H1 (cell line): ENCODE data around the gene CREBL2. TPM values are rescaled to one million over a fixed set of nuclear protein-coding genes. Genes with fewer than 3 reads are reported as not detected.

Source experiments
- POLR2A ChIP-seq, 2 experiments: IDR thresholded peaks; 1 replicate in 1 of 2; 2 replicates in 1 of 2; pipeline ENCODE4 v1.6.1; 2011; ENCODE audit warnings: low read depth in 2 of 2, low read length in 2 of 2, mild to moderate bottlenecking in 2 of 2; ENCODE audit errors: control extremely low read depth in 1 of 2
- ZNF274 ChIP-seq: IDR thresholded peaks from 2 replicates; pipeline ENCODE4 v1.7.0; 2012; ENCODE audit warnings: low read length, borderline replicate concordance; ENCODE audit errors: extremely low read depth
- polyA plus RNA-seq, 7 experiments: library from polyadenylated mRNA; depleted of rRNA in 3 of 7; stranded (reverse) in 5 of 7; unstranded in 2 of 7; fragments of >200 nt in 5 of 7; fragments of 200-250 nt in 2 of 7; gene quantifications; 1 replicate in 5 of 7; 2 replicates in 1 of 7; 4 replicates in 1 of 7; pipeline versions ENCODE4 v1.2.1 to v1.2.3, GENCODE V29; 2011 to 2013; ENCODE audit warnings: missing spikeins in 2 of 7, mixed read lengths in 2 of 7
- total RNA-seq: library from RNA; stranded (reverse); fragmentation: NEBNext Ultra II Directional; extraction: Animal tissue kit (Norgen Biotek cat#: 25700); gene quantifications from 2 replicates; pipeline ENCODE4 v1.2.1, GENCODE V29; 2021
- TF ChIP-seq, protein P1 (sequence below): fragments of 300-600 bp; sonication (generic); IDR thresholded peaks from 2 replicates; pipeline ENCODE4 v1.7.1; 2012; ENCODE audit warnings: low read length, moderate library complexity, mild to moderate bottlenecking, inconsistent platforms; ENCODE audit not compliant: insufficient replicate concordance

The CREBL2 gene
- total and polyA plus RNA-seq, 2 of the 8 experiments (the other 6 are each of a cell fraction or from before 2014, with no cell fraction given): 9.8 to 18.3 TPM

DNA sequence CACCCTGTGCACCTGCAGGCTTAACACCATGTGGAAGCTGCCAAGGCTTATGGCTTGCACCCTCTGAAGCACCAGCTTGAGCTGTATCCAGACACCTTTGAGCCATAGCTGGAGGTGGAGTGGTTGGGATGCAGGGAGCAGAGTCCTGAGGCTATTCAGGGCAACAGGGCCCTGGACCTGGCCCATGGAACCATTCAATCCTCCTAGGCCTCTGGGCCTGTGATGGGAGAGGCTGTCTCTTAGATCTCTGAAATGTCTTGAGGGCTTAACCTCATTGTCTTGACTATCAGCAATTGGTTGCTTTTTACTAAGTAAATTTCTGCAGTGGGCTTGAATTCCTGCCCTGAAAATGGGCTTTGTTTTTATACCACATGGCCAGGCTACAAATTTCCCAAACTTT is 36.6 kb downstream of the CREBL2 start (continued):
- TF ChIP-seq, protein P1, sequence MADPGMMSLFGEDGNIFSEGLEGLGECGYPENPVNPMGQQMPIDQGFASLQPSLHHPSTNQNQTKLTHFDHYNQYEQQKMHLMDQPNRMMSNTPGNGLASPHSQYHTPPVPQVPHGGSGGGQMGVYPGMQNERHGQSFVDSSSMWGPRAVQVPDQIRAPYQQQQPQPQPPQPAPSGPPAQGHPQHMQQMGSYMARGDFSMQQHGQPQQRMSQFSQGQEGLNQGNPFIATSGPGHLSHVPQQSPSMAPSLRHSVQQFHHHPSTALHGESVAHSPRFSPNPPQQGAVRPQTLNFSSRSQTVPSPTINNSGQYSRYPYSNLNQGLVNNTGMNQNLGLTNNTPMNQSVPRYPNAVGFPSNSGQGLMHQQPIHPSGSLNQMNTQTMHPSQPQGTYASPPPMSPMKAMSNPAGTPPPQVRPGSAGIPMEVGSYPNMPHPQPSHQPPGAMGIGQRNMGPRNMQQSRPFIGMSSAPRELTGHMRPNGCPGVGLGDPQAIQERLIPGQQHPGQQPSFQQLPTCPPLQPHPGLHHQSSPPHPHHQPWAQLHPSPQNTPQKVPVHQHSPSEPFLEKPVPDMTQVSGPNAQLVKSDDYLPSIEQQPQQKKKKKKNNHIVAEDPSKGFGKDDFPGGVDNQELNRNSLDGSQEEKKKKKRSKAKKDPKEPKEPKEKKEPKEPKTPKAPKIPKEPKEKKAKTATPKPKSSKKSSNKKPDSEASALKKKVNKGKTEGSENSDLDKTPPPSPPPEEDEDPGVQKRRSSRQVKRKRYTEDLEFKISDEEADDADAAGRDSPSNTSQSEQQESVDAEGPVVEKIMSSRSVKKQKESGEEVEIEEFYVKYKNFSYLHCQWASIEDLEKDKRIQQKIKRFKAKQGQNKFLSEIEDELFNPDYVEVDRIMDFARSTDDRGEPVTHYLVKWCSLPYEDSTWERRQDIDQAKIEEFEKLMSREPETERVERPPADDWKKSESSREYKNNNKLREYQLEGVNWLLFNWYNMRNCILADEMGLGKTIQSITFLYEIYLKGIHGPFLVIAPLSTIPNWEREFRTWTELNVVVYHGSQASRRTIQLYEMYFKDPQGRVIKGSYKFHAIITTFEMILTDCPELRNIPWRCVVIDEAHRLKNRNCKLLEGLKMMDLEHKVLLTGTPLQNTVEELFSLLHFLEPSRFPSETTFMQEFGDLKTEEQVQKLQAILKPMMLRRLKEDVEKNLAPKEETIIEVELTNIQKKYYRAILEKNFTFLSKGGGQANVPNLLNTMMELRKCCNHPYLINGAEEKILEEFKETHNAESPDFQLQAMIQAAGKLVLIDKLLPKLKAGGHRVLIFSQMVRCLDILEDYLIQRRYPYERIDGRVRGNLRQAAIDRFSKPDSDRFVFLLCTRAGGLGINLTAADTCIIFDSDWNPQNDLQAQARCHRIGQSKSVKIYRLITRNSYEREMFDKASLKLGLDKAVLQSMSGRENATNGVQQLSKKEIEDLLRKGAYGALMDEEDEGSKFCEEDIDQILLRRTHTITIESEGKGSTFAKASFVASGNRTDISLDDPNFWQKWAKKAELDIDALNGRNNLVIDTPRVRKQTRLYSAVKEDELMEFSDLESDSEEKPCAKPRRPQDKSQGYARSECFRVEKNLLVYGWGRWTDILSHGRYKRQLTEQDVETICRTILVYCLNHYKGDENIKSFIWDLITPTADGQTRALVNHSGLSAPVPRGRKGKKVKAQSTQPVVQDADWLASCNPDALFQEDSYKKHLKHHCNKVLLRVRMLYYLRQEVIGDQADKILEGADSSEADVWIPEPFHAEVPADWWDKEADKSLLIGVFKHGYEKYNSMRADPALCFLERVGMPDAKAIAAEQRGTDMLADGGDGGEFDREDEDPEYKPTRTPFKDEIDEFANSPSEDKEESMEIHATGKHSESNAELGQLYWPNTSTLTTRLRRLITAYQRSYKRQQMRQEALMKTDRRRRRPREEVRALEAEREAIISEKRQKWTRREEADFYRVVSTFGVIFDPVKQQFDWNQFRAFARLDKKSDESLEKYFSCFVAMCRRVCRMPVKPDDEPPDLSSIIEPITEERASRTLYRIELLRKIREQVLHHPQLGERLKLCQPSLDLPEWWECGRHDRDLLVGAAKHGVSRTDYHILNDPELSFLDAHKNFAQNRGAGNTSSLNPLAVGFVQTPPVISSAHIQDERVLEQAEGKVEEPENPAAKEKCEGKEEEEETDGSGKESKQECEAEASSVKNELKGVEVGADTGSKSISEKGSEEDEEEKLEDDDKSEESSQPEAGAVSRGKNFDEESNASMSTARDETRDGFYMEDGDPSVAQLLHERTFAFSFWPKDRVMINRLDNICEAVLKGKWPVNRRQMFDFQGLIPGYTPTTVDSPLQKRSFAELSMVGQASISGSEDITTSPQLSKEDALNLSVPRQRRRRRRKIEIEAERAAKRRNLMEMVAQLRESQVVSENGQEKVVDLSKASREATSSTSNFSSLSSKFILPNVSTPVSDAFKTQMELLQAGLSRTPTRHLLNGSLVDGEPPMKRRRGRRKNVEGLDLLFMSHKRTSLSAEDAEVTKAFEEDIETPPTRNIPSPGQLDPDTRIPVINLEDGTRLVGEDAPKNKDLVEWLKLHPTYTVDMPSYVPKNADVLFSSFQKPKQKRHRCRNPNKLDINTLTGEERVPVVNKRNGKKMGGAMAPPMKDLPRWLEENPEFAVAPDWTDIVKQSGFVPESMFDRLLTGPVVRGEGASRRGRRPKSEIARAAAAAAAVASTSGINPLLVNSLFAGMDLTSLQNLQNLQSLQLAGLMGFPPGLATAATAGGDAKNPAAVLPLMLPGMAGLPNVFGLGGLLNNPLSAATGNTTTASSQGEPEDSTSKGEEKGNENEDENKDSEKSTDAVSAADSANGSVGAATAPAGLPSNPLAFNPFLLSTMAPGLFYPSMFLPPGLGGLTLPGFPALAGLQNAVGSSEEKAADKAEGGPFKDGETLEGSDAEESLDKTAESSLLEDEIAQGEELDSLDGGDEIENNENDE: no peak
- TF ChIP-seq POLR2A (IDR thresholded peaks at IDR 0.05; ENCODE audit: control extremely low read depth in 1 of 2, low read depth in 2 of 2, low read length in 2 of 2) (no peak), ZNF274 (no peak)
